Keratinocyte (primary cell): ENCODE results near the gene MAPK14. TPM values are rescaled to one million over a fixed set of nuclear protein-coding genes. Genes with fewer than 3 reads are reported as not detected.

Experiments
- DNase-seq: peaks from one replicate; pipeline ENCODE4 v3.0.0-alpha.2; 2011; ENCODE audit warnings: low read depth, missing footprints, low spot score
- FAIRE-seq: peaks from 2 replicates; lab custom pipeline; 2011; peaks lifted over from hg19 to GRCh38; lab: Jason Lieb, UNC
- H2AFZ ChIP-seq: 2 replicates; pipeline ENCODE4 v1.6.0; 2012; ENCODE audit warnings: low read length, control low read depth, inconsistent platforms; ENCODE audit not compliant: control insufficient read depth
- H3K27ac ChIP-seq: 2 replicates; pipeline ENCODE4 v1.5.1; 2011; ENCODE audit warnings: low read length; ENCODE audit not compliant: control insufficient read depth, insufficient read depth
- H3K27me3 ChIP-seq: 3 replicates; pipeline ENCODE4 v1.6.0; 2011; ENCODE audit warnings: low read length; ENCODE audit not compliant: control insufficient read depth, insufficient read depth; ENCODE audit errors: extremely low read depth
- H3K36me3 ChIP-seq, 2 experiments: 2 replicates in 1 of 2; 3 replicates in 1 of 2; pipeline ENCODE4 v1.5.1; 2011; ENCODE audit warnings: low read length in 2 of 2, mild to moderate bottlenecking in 1 of 2; ENCODE audit not compliant: control insufficient read depth in 2 of 2, insufficient read depth in 2 of 2; ENCODE audit errors: extremely low read depth in 1 of 2
- H3K4me1 ChIP-seq: 3 replicates; pipeline ENCODE4 v1.5.1; 2011; ENCODE audit warnings: low read length; ENCODE audit not compliant: control insufficient read depth, insufficient read depth; ENCODE audit errors: extremely low read depth
- H3K4me2 ChIP-seq: 3 replicates; pipeline ENCODE4 v1.6.0; 2011; ENCODE audit warnings: low read depth, low read length; ENCODE audit not compliant: control insufficient read depth, insufficient read depth; ENCODE audit errors: extremely low read depth
- H3K4me3 ChIP-seq, 3 experiments: fragments of 200-600 bp in 1 of 3; sonication (generic) in 1 of 3; 2 replicates in 2 of 3; 3 replicates in 1 of 3; pipeline ENCODE4 v1.5.1; 2011 to 2016; ENCODE audit warnings: low read length in 3 of 3, mild to moderate bottlenecking in 3 of 3, control low read depth in 2 of 3, inconsistent platforms in 1 of 3, low read depth in 1 of 3, mixed read lengths in 1 of 3, mixed run types in 1 of 3, moderate library complexity in 1 of 3; ENCODE audit not compliant: control insufficient read depth in 2 of 3, insufficient read depth in 2 of 3; ENCODE audit errors: extremely low read depth in 1 of 3
- H3K79me2 ChIP-seq: 2 replicates; pipeline ENCODE4 v1.6.0; 2012; ENCODE audit warnings: low read length; ENCODE audit not compliant: control insufficient read depth, insufficient read depth
- H3K9ac ChIP-seq: 3 replicates; pipeline ENCODE4 v1.6.0; 2011; ENCODE audit warnings: low read length; ENCODE audit not compliant: control insufficient read depth, insufficient read depth; ENCODE audit errors: extremely low read depth
- H3K9me1 ChIP-seq: 3 replicates; pipeline ENCODE4 v1.6.0; 2011; ENCODE audit warnings: low read length; ENCODE audit not compliant: control insufficient read depth, insufficient read depth; ENCODE audit errors: extremely low read depth
- H3K9me3 ChIP-seq: 2 replicates; pipeline ENCODE4 v1.5.1; 2012; ENCODE audit warnings: low read depth, low read length; ENCODE audit not compliant: control insufficient read depth
- H4K20me1 ChIP-seq: 3 replicates; pipeline ENCODE4 v1.6.0; 2011; ENCODE audit warnings: low read length; ENCODE audit not compliant: control insufficient read depth, insufficient read depth; ENCODE audit errors: extremely low read depth
- EZH2 ChIP-seq: IDR thresholded peaks from one replicate; pipeline ENCODE4 v1.6.1; 2012; ENCODE audit warnings: inconsistent platforms, mild to moderate bottlenecking, low read length, moderate library complexity
- dilution Hi-C: fragments of 300-500 bp; cut with MboI; formaldehyde crosslinking; loops from one replicate; pipeline ENCODE4 v1.7.0; 2020; ENCODE audit warnings: low sequenced_read_pairs; ENCODE audit not compliant: extremely low pct_ligation_motif_present
- polyA plus RNA-seq, 5 experiments: library from polyadenylated mRNA; depleted of rRNA in 3 of 5; stranded (reverse) in 3 of 5; stranded (forward) in 1 of 5; unstranded in 1 of 5; fragments of >200 nt; gene quantifications; 1 replicate in 1 of 5; 2 replicates in 3 of 5; 3 replicates in 1 of 5; pipeline versions ENCODE4 v1.2.1 to v1.2.3, GENCODE V29; 2011 to 2012; ENCODE audit warnings: missing spikeins in 2 of 5, low read depth in 1 of 5, low replicate concordance in 1 of 5
- TF ChIP-seq, protein P1 (sequence below), 3 experiments: IDR thresholded peaks in 1 of 3; conservative IDR thresholded peaks in 1 of 3; optimal IDR thresholded peaks in 1 of 3; 2 replicates in 2 of 3; 3 replicates in 1 of 3; pipeline versions ENCODE3 to v1.5.1; 2011; ENCODE audit warnings: low read length in 3 of 3, mild to moderate bottlenecking in 3 of 3, moderate library complexity in 2 of 3, control low read depth in 1 of 3, inconsistent platforms in 1 of 3; ENCODE audit not compliant: insufficient read depth in 2 of 3; ENCODE audit errors: extremely low read depth in 1 of 3

The MAPK14 gene
- polyA plus RNA-seq, 1 donor (not counting 4 experiments of a cell fraction or from before 2014, with no cell fraction given) = 52.4 TPM

DNA sequence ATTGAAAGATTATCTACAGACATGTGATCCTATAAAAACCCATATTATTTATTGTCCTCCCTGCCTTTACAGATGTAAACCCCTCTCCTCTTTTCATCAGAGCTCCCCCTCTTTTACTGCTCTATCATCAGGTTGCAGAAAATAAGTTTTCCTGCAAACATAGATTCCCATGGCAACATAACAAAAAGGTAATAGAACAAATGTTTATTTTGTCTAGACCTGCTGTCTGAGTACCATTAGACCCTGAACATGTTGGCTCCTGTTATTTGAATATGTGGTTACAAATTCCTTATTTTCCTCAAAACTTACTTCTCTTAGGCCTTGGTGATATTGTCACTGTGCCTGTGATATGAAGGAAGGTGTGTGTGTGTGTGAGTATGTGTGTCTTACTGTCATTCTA is 11.5 kb downstream of the MAPK14 start:
- H3K4me1 ChIP-seq = peaks cover 28% of the 10 kb centered on the region
- no peaks in the 10 kb centered on the region for H3K9me1 ChIP-seq
- dilution Hi-C loops = no loop called here
- peaks cover 94% of the 10 kb centered on the region for H3K79me2 ChIP-seq
- no peak overlapping the region for H3K4me3 ChIP-seq
- DNase-seq = no peak
- peak overlapping the region; percentile 6 for H3K4me2 ChIP-seq
- peak overlapping the region; percentile 21 for H3K27ac ChIP-seq
- no peak for TF ChIP-seq EZH2
- TF ChIP-seq, protein P1, sequence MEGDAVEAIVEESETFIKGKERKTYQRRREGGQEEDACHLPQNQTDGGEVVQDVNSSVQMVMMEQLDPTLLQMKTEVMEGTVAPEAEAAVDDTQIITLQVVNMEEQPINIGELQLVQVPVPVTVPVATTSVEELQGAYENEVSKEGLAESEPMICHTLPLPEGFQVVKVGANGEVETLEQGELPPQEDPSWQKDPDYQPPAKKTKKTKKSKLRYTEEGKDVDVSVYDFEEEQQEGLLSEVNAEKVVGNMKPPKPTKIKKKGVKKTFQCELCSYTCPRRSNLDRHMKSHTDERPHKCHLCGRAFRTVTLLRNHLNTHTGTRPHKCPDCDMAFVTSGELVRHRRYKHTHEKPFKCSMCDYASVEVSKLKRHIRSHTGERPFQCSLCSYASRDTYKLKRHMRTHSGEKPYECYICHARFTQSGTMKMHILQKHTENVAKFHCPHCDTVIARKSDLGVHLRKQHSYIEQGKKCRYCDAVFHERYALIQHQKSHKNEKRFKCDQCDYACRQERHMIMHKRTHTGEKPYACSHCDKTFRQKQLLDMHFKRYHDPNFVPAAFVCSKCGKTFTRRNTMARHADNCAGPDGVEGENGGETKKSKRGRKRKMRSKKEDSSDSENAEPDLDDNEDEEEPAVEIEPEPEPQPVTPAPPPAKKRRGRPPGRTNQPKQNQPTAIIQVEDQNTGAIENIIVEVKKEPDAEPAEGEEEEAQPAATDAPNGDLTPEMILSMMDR (optimal IDR thresholded peaks at IDR 0.05 in 1 of 3, IDR thresholded peaks at IDR 0.05 in 1 of 3, conservative IDR thresholded peaks at IDR 0.05 in 1 of 3; ENCODE audit: extremely low read depth in 1 of 3, insufficient read depth in 2 of 3, low read length in 3 of 3) = no peak
- H3K9ac ChIP-seq = no peak overlapping the region
- no peaks in the 10 kb centered on the region for H3K27me3 ChIP-seq
- no peak overlapping the region for H2AFZ ChIP-seq
- peaks cover 0 to 2% of the 10 kb centered on the region in 2 experiments for H3K36me3 ChIP-seq
- no peaks in the 10 kb centered on the region for H3K9me3 ChIP-seq
- FAIRE-seq = no peak
- no peaks in the 10 kb centered on the region for H4K20me1 ChIP-seq

DNA sequence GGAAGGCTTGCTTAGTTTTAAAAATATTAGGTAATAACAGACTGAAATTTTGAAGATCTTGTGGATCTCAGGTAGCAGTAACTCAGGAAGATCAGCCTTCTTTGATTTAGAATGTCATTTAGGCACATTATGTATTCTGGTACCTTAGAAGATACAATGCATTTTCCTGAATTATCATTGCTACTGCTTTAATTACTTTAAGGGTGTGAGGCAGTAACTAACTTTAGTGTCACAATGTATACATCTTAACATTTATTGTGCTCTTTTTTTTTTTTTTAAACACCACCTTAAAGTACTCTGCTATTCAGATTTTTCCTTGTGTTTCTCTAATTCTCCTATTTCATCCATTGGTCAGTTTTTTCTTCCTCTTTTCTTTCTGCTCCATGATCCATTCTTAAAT is 13.3 kb downstream of the MAPK14 start:
- Histone ChIP-seq H3K9ac (no peak overlapping the region), H3K27ac (no peak overlapping the region), H3K9me3 (no peaks in the 10 kb centered on the region), H3K9me1 (peaks cover 3% of the 10 kb centered on the region), H3K79me2 (peaks cover 90% of the 10 kb centered on the region), H3K27me3 (no peaks in the 10 kb centered on the region), H3K36me3 (peaks cover 0 to 2% of the 10 kb centered on the region in 2 experiments), H3K4me2 (no peak overlapping the region), H2AFZ (no peak overlapping the region), H3K4me1 (peaks cover 23% of the 10 kb centered on the region), H3K4me3 (no peak overlapping the region), H4K20me1 (no peaks in the 10 kb centered on the region)
- no peak for DNase-seq
- dilution Hi-C loops = no loop called here
- TF ChIP-seq, protein P1 (optimal IDR thresholded peaks at IDR 0.05 in 1 of 3, IDR thresholded peaks at IDR 0.05 in 1 of 3, conservative IDR thresholded peaks at IDR 0.05 in 1 of 3; ENCODE audit: extremely low read depth in 1 of 3, insufficient read depth in 2 of 3, low read length in 3 of 3) = no peak
- TF ChIP-seq EZH2 = no peak
- FAIRE-seq = no peak
